ENCODE results near the gene GMDS. TPM values are rescaled to one million over a fixed set of nuclear protein-coding genes. Genes with fewer than 3 reads are reported as not detected.

Gene GMDS
- total and polyA plus RNA-seq, 2 of the 13 experiments (the other 11 are each of a cell fraction or from before 2014, with no cell fraction given): 64.4 to 112 TPM

DNA sequence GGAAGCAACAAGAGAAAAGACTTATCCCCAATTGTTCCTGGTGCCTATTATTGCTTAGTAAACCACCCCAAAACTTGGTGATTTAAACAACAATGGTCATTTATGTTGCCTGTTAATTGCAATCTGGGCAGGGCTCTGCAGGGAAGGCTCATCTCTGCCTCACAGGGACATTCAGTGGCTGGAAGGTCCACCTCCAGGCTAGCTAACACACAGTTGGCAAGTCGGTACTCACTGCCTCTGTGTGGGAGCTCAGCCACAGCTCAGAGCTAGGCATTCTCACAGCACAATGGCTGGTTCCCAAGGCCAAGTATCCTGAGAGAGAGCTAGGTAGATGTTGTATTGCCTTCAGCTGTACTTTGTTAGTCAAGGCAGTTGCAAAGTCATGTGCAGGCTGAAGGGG lies 18.5 kb upstream of the GMDS start:
- CTCF ChIA-PET (ENCODE audit: low intra/inter-chr PET ratio, low total read pairs): no interaction called here
- no peaks in the 10 kb centered on the region for H4K20me1 ChIP-seq (ENCODE audit: insufficient read depth, low read length)
- ATAC-seq (no peak), DNase-seq (ENCODE audit: low spot score) (no peak), FAIRE-seq (no peak)
- BruUV-seq (replicated peaks): no TSS peak
- in situ Hi-C loops (cut with HindIII; ENCODE audit: extremely low pct_ligation_motif_present, low pct_unique_long_range_greater_than_20kb): no loop called here
- H3K4me1 ChIP-seq (ENCODE audit: insufficient read depth, low read length): peaks cover 38% of the 10 kb centered on the region
- peaks cover 7% of the 10 kb centered on the region; the same call in 1 of the 2 replicates for H3K9me3 ChIP-seq (ENCODE audit: low read length)
- WGBS (ENCODE audit: low lambda C conversion rate): 100% methylated on average over 1 of the region's 1 CpG
- no peak overlapping the region for H3K4me3 ChIP-seq (replicated peaks in 1 of 3; ENCODE audit: insufficient read depth in 1 of 3, low read depth in 2 of 3, low read length in 3 of 3)
- intact Hi-C loops (cut with micrococcal nuclease; ENCODE audit: unreplicated experiment): no loop called here
- H3K27me3 ChIP-seq (ENCODE audit: control insufficient read depth in 1 of 2, insufficient read depth in 2 of 2, low read length in 2 of 2): no peaks in the 10 kb centered on the region
- no peak overlapping the region for H3K27ac ChIP-seq (ENCODE audit: extremely low read length, insufficient read depth, low read length)
- POLR2A ChIA-PET: no interaction called here
- no peak overlapping the region for H3K9ac ChIP-seq (ENCODE audit: insufficient read depth, low read depth, low read length)
- H3K79me2 ChIP-seq (ENCODE audit: insufficient read depth, low read length): peaks cover 27% of the 10 kb centered on the region
- no peak overlapping the region for H2AFZ ChIP-seq (ENCODE audit: low read length)
- H3K4me2 ChIP-seq (ENCODE audit: low read depth, low read length): no peak overlapping the region
- H3K36me3 ChIP-seq (replicated peaks in 1 of 2; ENCODE audit: control insufficient read depth in 1 of 2, insufficient read depth in 2 of 2, low read length in 2 of 2): peaks cover 4 to 25% of the 10 kb centered on the region in 2 experiments; a peak in 4 of 5 replicates
- TF ChIP-seq XBP1 (CRISPR knock-in tag; IDR thresholded peaks at IDR 0.05) (no peak), FOXA1 (IDR thresholded peaks at IDR 0.05) (no peak), FOXA1 (CRISPR knock-in tag; IDR thresholded peaks at IDR 0.05) (no peak), PTBP1 (IDR thresholded peaks at IDR 0.05; ENCODE audit: low read depth, low read length, poor library complexity, severe bottlenecking) (no peak), ZFP37 (CRISPR knock-in tag; IDR thresholded peaks at IDR 0.05; ENCODE audit: borderline replicate concordance) (no peak), FOXO1 (CRISPR knock-in tag; IDR thresholded peaks at IDR 0.05) (no peak), ONECUT2 (CRISPR knock-in tag; IDR thresholded peaks at IDR 0.05) (no peak), ZNF782 (CRISPR knock-in tag; IDR thresholded peaks at IDR 0.05; ENCODE audit: borderline replicate concordance) (0 out of 2 replicates have a peak, but pooled peaks have one; percentile 21), ZNF34 (CRISPR knock-in tag; IDR thresholded peaks at IDR 0.05; ENCODE audit: borderline replicate concordance) (no peak), FOXP1 (IDR thresholded peaks at IDR 0.05) (no peak), FOXP1 (CRISPR knock-in tag; IDR thresholded peaks at IDR 0.05) (no peak), ZBTB3 (CRISPR knock-in tag; IDR thresholded peaks at IDR 0.05; ENCODE audit: borderline replicate concordance, low read depth) (no peak), NR2C2 (CRISPR knock-in tag; IDR thresholded peaks at IDR 0.05; ENCODE audit: borderline replicate concordance) (0 out of 2 replicates have a peak, but pooled peaks have one; percentile 19), GTF2F1 (IDR thresholded peaks at IDR 0.05; ENCODE audit: low read length) (no peak)
- TF ChIP-seq, protein P1, sequence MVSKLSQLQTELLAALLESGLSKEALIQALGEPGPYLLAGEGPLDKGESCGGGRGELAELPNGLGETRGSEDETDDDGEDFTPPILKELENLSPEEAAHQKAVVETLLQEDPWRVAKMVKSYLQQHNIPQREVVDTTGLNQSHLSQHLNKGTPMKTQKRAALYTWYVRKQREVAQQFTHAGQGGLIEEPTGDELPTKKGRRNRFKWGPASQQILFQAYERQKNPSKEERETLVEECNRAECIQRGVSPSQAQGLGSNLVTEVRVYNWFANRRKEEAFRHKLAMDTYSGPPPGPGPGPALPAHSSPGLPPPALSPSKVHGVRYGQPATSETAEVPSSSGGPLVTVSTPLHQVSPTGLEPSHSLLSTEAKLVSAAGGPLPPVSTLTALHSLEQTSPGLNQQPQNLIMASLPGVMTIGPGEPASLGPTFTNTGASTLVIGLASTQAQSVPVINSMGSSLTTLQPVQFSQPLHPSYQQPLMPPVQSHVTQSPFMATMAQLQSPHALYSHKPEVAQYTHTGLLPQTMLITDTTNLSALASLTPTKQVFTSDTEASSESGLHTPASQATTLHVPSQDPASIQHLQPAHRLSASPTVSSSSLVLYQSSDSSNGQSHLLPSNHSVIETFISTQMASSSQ (IDR thresholded peaks at IDR 0.05; ENCODE audit: low read depth): no peak
- TF ChIP-seq, protein P1 (CRISPR knock-in tag; IDR thresholded peaks at IDR 0.05; ENCODE audit: borderline replicate concordance): 0 out of 2 replicates have a peak, but pooled peaks have one; percentile 29
- TF ChIP-seq, protein P2, sequence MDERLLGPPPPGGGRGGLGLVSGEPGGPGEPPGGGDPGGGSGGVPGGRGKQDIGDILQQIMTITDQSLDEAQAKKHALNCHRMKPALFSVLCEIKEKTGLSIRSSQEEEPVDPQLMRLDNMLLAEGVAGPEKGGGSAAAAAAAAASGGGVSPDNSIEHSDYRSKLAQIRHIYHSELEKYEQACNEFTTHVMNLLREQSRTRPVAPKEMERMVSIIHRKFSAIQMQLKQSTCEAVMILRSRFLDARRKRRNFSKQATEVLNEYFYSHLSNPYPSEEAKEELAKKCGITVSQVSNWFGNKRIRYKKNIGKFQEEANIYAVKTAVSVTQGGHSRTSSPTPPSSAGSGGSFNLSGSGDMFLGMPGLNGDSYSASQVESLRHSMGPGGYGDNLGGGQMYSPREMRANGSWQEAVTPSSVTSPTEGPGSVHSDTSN (CRISPR knock-in tag; IDR thresholded peaks at IDR 0.05): no peak
- TF ChIP-seq, protein P3, sequence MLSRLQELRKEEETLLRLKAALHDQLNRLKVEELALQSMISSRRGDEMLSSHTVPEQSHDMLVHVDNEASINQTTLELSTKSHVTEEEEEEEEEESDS (CRISPR knock-in tag; IDR thresholded peaks at IDR 0.05; ENCODE audit: borderline replicate concordance): no peak
- TF ChIP-seq, protein P4, sequence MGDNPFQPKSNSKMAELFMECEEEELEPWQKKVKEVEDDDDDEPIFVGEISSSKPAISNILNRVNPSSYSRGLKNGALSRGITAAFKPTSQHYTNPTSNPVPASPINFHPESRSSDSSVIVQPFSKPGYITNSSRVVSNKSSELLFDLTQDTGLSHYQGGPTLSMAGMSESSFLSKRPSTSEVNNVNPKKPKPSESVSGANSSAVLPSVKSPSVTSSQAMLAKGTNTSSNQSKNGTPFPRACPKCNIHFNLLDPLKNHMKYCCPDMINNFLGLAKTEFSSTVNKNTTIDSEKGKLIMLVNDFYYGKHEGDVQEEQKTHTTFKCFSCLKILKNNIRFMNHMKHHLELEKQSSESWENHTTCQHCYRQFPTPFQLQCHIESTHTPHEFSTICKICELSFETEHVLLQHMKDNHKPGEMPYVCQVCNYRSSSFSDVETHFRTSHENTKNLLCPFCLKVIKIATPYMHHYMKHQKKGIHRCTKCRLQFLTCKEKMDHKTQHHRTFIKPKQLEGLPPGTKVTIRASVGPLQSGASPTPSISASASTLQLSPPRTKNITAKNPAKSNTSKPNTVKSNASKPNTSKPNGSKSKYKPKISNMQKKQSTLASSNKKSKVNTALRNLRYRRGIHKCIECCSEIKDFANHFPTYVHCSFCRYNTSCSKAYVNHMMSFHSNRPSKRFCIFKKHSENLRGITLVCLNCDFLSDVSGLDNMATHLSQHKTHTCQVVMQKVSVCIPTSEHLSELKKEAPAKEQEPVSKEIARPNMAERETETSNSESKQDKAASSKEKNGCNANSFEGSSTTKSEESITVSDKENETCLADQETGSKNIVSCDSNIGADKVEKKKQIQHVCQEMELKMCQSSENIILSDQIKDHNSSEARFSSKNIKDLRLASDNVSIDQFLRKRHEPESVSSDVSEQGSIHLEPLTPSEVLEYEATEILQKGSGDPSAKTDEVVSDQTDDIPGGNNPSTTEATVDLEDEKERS (CRISPR knock-in tag; IDR thresholded peaks at IDR 0.05): peak; percentile 61; the same call in 1 of the 2 replicates
